GM19397 (cell line): Measurements from ENCODE around the gene HEXD.
"Not testable (repeated sequence)": the region's sequence is repeated elsewhere in the genome, so short reads cannot be mapped to it uniquely, and the experiment has no call there.

ENCODE experiments used
- ATAC-seq: cut with Tn5 transposase; IDR thresholded peaks from one replicate; pipeline ENCODE4 v1.9.1; 2021; ENCODE audit warnings: mild to moderate bottlenecking, moderate library complexity; ENCODE audit not compliant: unreplicated experiment

Gene HEXD

GRCh38 chr17:82396601-82397435, 21.3 kb upstream of the HEXD start:
- ATAC-seq: no peak

DNA sequence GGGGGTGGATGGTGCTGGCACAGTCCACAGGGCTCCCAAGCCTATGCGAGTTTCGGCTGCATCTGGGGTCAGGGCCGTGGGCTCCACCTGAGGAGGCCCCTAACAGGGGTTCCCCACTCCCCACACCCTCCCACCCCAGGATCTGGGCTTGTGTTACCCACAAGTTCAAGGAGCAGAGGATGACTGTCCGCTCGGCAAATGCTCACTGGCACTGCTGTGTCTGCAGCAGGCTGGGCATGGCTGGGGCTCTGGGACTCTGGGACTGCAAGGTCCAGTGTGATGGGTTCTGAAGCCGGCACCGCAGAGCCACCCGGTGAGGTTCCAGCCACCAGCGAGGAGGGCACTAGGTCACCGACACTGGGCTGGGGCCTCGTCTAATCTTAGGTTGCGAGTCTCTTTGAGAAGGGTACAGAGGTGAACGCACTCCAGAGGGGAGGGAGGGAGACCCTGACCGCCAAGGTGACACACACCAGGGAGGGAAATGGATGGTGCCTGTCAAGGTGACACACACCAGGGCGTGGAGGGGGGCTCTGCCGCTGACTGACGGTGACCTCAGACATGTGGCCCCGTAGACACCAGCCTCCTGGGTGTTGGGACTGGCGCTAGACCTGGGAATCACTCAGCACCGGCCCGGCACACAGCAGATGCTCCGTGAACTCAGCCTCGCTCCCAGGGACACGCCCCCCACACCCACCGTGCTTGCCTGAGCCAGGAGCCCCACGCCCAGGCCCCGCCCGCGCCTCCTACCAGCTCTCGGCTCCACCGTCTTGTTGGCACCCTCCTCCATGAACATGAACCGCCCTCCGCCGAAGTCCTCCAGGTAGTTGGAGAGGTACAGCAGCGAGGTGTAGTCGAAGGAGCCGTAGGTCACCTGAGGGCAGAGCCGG, 20.5 kb upstream of the HEXD start:
- ATAC-seq: no peak

DNA sequence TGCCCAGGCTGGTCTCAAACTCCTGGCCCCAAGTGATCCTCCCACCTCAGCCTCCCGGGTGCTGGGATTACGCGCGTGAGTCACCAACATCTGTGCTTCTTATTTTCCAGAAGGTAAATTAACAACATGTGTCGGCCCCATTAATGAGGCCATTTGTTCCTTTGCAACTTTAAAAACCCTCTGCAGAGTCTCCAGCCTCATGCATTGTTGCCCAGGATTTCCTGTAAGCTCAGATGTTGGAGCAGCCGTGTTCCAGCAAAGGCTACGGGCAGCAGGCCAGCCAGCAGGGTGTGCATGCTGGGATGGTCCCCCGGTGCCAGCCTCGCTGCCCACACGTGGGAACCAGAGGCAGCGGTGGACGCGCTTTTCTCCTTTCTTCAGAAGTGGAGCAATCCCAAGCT, 19.1 kb upstream of the HEXD start:
- no peak for ATAC-seq

- no peak for ATAC-seq
Measured at GRCh38 chr17:82399601-82400101, 18.5 kb upstream of the HEXD start.

DNA sequence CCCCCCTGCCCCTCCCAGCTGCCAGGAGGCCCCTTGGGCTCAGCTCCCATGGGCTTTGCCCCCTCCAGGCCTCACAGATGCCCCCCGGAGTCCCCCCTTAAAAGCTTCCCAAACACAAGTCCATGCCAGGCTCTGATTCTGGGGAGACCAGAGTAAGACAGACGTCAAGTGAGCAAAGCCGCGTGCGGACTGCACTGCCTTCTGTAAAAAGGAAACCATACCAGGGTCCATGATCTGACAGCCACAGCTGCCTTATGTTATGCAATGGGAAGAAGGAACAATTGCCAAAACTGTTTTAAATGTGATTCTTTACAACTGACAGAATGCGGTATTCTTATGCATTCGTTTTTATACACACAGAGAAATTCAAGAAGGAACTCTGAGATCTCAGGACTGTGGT, 17.9 kb upstream of the HEXD start:
- ATAC-seq: no peak

GRCh38 chr17:82400830-82401229, 17.3 kb upstream of the HEXD start:
- no peak for ATAC-seq

DNA sequence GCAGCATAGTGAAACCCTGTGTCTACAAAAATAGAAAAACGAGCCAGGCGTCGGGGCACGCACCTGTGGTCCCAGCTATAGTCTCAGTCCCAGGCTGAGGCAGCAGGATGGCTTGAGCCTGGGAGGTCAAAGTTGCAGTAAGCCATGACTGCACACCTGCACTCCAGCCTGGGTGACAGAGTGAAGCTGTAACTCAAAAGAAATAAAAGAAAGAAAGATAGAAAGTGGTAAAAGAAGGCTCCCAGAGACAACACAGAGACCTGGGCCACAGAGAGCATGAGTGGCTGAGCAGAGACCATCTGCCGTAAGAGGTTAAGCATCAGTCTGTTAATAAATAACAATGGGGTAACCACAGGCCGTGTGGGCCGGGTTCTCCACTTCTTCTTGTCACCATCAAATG, 15.3 kb upstream of the HEXD start:
- ATAC-seq: peak; percentile 73

DNA sequence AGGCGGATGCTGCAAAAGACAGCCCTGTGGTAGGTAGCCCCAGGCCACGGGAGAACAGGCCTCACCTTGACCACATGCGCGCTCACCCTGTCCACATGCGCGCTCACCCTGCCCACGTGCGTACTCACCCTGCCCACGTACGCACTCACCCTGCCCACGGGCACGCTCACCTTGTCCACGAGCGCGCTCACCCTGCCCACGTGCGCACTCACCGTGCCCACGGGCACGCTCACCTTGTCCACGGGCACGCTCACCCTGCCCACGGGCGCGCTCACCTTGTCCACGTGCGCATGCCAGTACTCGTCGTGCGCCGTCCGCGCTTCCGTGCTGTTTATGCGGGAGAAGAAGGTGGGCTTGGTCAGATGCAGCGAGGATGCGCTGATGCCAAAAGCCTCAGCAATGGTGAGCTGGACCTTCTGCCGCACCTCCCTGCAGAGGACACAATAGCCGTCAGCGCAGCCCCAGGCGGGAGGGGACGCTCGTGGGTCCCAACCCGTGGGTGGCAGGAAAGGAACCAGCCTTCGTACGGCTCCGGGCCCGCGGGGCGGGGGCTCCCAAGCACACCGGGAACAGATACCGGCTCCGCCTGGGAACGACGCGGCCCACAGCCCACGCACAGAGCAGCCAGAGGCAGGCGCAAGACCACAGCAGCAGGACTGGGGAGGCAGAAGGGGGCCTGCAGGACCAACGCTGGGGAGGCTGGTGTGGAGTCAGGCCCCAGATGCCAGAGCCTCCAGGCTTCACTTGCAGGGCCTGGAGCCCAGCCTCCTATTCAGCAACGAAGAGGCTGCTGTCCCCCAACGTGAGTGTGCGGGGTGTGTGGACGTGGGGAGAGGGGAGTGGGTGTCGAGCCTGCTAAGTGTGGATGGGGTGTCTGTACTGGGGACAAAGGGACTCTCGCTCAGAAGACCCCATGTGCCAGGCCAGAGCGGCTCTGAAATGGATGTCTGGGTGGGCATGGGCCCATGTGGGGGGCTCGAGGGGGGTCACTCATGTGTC, 14.2 kb upstream of the HEXD start:
- no peak for ATAC-seq

DNA sequence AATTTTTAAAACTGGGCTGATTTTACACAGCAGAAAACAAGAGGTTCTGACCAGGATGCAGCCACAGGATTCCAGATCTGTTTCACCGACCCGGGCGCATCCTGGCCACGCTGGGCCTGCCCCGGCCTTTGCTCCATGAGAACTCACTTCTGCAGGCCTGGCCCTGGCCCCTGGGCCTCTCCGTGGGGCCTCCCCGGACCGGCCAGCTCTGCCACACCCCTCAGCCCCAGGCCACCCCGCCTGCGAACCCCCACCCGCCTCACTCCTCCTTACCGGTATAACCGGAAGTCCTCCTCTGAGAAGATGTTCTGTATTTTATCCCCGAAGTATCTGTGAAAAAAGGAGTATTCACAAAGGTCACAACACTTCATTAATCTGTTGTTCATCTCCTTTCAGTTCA, 13.1 kb upstream of the HEXD start:
- no peak for ATAC-seq

DNA sequence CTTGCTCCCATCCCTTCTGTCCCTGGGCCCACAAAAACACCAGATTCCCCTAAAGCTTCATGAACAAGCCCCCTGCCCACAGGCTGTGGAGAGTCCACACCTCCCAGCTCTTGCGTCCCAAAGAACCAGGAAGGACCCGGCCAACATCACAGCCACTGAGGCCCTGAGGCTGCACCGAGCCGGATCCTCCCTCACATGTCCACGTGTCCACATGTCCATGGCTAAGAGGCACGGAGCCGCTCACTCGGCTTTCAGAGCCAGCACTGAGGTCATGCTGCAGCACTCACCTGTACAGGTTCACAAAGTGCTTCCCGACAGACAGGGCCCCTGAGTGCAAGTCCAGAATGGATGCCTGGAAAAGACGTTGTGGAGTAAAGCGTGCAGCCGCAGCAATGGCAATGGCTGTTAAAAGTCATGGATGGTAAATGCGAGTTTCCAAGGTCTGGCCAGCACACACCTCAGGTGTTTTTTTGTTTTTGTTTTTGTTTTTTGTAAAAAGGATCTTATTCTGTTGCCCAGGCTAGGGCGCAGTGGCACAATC, 11.9 kb upstream of the HEXD start:
- no peak for ATAC-seq

- ATAC-seq: no peak
Measured at GRCh38 chr17:82407255-82407654, 10.9 kb upstream of the HEXD start.

- ATAC-seq: no peak
Measured at GRCh38 chr17:82408288-82408937, 9.7 kb upstream of the HEXD start.

DNA sequence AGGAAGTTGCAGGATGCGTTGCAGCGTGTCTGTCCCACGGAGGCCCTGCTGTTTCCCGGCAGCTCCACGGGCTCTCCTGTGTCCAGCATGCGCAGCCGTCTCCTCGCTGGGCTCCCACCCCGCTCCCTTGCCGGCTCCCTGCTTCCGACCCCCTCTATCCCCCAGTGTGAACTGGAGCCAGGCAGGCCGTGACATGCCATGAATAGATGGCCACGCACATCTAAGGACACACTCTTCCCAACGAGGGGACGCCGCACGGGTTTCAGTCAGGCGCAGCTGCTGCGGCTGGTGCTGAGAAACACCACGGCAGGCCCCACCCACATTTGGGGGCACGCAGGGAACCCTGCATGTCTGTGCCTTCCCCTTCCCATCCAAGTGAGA, 9.2 kb upstream of the HEXD start:
- ATAC-seq: no peak

DNA sequence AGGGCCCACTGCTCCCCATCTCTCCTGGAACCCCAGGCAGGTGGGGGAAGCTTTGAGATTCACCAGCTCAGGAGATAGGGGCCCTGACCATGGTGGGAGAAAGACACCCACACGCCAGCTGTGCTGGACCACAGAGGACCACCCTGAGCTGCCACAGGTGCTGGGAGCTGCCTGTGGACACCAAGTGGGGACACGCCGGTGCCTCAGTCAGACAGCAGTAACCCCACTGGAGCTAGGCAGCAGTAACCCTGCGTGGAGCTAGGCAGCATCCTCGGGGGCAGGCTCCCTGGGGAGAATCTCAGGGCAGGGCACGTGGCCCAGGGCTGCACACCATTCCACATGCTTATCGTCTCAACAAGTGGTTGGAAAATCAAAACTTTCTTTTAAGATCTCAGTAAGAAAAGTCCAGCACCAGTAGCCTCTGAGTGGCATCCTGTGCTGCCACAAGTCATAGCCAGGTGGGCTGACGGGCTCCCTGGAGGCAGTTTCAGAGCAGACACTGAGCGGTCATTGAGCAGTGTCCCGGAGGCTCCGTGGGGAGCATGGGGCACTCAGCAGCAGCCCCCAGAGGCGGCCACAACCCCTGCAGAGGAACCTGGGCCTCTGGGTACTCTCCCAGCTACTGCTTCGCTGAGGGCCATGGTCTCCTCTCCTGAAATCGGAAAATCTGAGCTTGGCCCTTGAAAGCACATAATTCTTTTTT, 8.0 kb upstream of the HEXD start:
- no peak for ATAC-seq

DNA sequence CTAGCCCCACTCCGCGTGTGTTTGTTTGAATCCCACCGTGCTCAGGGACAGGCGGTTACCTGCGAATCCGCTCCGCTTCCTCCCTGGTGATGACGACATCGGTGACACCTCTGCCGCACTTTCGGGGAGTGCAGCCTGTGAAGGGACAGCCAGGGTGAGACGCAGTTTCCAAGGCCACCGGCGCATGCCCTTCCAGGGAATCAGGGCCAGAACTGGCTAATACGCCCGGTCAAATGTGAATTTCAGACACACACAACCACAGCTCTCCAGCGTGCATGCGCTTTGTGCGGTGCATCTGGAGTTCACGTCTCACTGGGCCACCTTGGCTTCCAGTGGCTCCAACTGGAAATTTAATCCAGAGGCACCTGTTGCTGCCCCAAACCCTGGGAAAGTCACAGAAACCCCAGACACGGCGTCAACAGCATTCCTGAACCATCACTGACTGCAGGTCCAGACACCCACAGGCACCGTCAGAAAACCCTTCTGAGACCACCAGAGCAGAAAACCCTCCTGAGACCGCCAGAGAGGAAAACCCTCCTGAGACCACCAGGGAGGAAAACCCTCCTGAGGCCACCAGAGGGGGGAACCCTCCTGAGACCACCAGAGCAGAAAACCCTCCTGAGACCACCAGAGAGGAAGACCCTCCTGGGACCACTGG, 6.6 kb upstream of the HEXD start:
- no peak for ATAC-seq

GRCh38 chr17:82412081-82412480, 6.1 kb upstream of the HEXD start:
- ATAC-seq: not testable (repeated sequence)

GRCh38 chr17:82412535-82413520, 5.3 kb upstream of the HEXD start:
- ATAC-seq: no peak
